ENCODE results near the gene SPATA17. TPM values are rescaled to one million over a fixed set of nuclear protein-coding genes. Genes with fewer than 3 reads are reported as not detected.

SPATA17 gene
- total and polyA plus RNA-seq, 2 of the 13 experiments (the other 11 are each of a cell fraction or from before 2014, with no cell fraction given), result 0.48 to 1.7 TPM

DNA sequence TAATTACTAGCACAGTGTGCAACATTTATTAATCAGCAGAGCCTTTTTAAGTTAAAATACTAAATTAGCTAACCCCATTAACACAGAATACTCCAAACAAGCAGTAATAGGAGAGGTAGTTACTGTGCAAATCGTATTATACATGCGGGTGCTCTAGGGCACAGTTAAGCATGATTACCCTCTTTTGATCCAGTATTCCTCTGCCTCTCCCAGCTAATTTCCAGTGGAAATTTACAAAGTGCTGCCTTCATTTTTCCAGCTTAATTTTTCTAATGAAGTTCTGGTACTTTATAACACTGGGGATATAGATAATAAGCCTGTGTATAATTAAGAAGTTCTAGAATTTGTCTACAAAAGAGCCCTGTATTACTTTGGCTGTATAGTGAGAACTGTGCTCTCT is 159.9 kb downstream of the SPATA17 start (continued):
- TF ChIP-seq PLSCR1 (CRISPR knock-in tag; IDR thresholded peaks at IDR 0.05; ENCODE audit: borderline replicate concordance) (no peak), MIXL1 (CRISPR knock-in tag; IDR thresholded peaks at IDR 0.05) (no peak), NRL (CRISPR knock-in tag; IDR thresholded peaks at IDR 0.05; ENCODE audit: borderline replicate concordance) (no peak), NR2C2 (CRISPR knock-in tag; IDR thresholded peaks at IDR 0.05; ENCODE audit: borderline replicate concordance) (no peak), MYPOP (CRISPR knock-in tag; IDR thresholded peaks at IDR 0.05) (no peak), ERF (CRISPR knock-in tag; IDR thresholded peaks at IDR 0.05) (no peak), ZGPAT (CRISPR knock-in tag; IDR thresholded peaks at IDR 0.05) (no peak), POLR2G (IDR thresholded peaks at IDR 0.05; ENCODE audit: low read depth, low read length) (no peak), HMGA1 (CRISPR knock-in tag; conservative IDR thresholded peaks at IDR 0.05) (no peak), HDAC2 (CRISPR knock-in tag; IDR thresholded peaks at IDR 0.05) (no peak)

- ChIA-PET CTCF (ENCODE audit: low intra/inter-chr PET ratio, low total read pairs) (no interaction called here), POLR2A (no interaction called here)
- FAIRE-seq (no peak), ATAC-seq (no peak), DNase-seq (ENCODE audit: low spot score) (no peak)
- intact Hi-C loops (cut with micrococcal nuclease; ENCODE audit: unreplicated experiment), result no loop called here
- Histone ChIP-seq H3K4me1 (ENCODE audit: insufficient read depth, low read length) (no peaks in the 10 kb centered on the region), H3K9ac (ENCODE audit: insufficient read depth, low read depth, low read length) (no peak overlapping the region), H3K27me3 (ENCODE audit: control insufficient read depth in 1 of 2, insufficient read depth in 2 of 2, low read length in 2 of 2) (no peaks in the 10 kb centered on the region; a peak in 1 of 5 replicates), H3K36me3 (replicated peaks in 1 of 2; ENCODE audit: control insufficient read depth in 1 of 2, insufficient read depth in 2 of 2, low read length in 2 of 2) (no peaks in the 10 kb centered on the region), H3K9me3 (ENCODE audit: low read length) (no peaks in the 10 kb centered on the region), H3K79me2 (ENCODE audit: insufficient read depth, low read length) (no peaks in the 10 kb centered on the region), H3K4me3 (replicated peaks in 1 of 3; ENCODE audit: insufficient read depth in 1 of 3, low read depth in 2 of 3, low read length in 3 of 3) (no peak overlapping the region), H4K20me1 (ENCODE audit: insufficient read depth, low read length) (no peaks in the 10 kb centered on the region), H2AFZ (ENCODE audit: low read length) (no peak overlapping the region), H3K4me2 (ENCODE audit: low read depth, low read length) (no peak overlapping the region), H3K27ac (ENCODE audit: extremely low read length, insufficient read depth, low read length) (no peak overlapping the region)
- BruUV-seq (replicated peaks), result no TSS peak
- in situ Hi-C loops (cut with HindIII; ENCODE audit: extremely low pct_ligation_motif_present, low pct_unique_long_range_greater_than_20kb), result no loop called here
- WGBS (ENCODE audit: low lambda C conversion rate), result 23% methylated on average over 1 of the region's 1 CpG
- TF ChIP-seq, protein P1, sequence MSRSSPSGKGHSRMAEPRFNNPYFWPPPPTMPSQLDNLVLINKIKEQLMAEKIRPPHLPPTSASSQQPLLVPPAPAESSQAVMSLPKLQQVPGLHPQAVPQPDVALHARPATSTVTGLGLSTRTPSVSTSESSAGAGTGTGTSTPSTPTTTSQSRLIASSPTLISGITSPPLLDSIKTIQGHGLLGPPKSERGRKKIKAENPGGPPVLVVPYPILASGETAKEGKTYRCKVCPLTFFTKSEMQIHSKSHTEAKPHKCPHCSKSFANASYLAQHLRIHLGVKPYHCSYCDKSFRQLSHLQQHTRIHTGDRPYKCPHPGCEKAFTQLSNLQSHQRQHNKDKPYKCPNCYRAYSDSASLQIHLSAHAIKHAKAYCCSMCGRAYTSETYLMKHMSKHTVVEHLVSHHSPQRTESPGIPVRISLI (CRISPR knock-in tag; IDR thresholded peaks at IDR 0.05; ENCODE audit: borderline replicate concordance), result no peak
- no peak for TF ChIP-seq CCAR2 (optimal IDR thresholded peaks at IDR 0.05; ENCODE audit: low read depth, low read length)
- TF ChIP-seq ZSCAN20 (CRISPR knock-in tag; IDR thresholded peaks at IDR 0.05; ENCODE audit: borderline replicate concordance), result no peak
- no peak for TF ChIP-seq KMT2A (CRISPR knock-in tag; IDR thresholded peaks at IDR 0.05)
- no peak for TF ChIP-seq AGO2 (optimal IDR thresholded peaks at IDR 0.05; ENCODE audit: low read depth, low read length)
- no peak for TF ChIP-seq PRMT3 (CRISPR knock-in tag; IDR thresholded peaks at IDR 0.05; ENCODE audit: borderline replicate concordance, low read depth)
- no peak for TF ChIP-seq ZNF589 (CRISPR knock-in tag; conservative IDR thresholded peaks at IDR 0.05)
These were observed 174.6 kb downstream of the SPATA17 start for GRCh38 chr1:217805792-217806191.

Data from HepG2 (cell line).